ENCODE data around the gene SND1.

DNA sequence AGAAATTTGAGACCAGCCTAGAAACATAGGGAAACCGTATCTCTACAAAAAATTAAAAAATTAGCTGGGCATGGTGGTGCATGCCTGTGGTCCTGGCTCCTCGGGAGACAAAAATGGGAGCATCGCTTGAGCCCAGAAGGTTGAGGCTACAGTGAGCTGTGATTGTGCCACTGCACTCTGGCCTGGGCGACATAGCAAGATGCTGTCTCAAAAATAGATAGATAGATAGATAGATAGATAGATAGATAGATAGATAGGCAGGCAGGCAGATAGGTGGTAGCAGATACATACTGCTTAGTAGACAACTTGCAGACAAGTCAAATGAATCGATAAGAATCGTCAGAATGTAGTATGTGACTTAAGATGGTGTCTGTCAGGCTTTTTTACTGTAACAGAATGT lies 106.9 kb downstream of the SND1 start:
- TF ChIP-seq POLR2AphosphoS5 (IDR thresholded peaks at IDR 0.05; ENCODE audit: low read depth, low read length) = no peak
- no peak for TF ChIP-seq POLR2A (IDR thresholded peaks at IDR 0.05; ENCODE audit: low read depth, low read length)

Data from GM12892 (cell line).